Spinal cord (tissue), 10 donors: Measurements from ENCODE around the gene ELP4. TPM values are rescaled to one million over a fixed set of nuclear protein-coding genes. Genes with fewer than 3 reads are reported as not detected.

Source experiments
- DNase-seq, 6 donors: peaks; one replicate each; pipeline versions ENCODE4 v3.0.0 to v3.0.0-alpha.2; 2013 to 2015; ENCODE audit warnings: low spot score in 6 of 6, low read depth in 4 of 6
- H3K27ac ChIP-seq: one replicate; pipeline ENCODE4 v1.5.1; 2013; ENCODE audit warnings: low read depth, low read length, control low read depth
- H3K27me3 ChIP-seq: one replicate; pipeline ENCODE4 v1.6.1; 2013; ENCODE audit warnings: low read length; ENCODE audit not compliant: control insufficient read depth, insufficient read depth
- H3K36me3 ChIP-seq: one replicate; pipeline ENCODE4 v1.6.1; 2013; ENCODE audit warnings: low read length; ENCODE audit not compliant: control insufficient read depth, insufficient read depth
- H3K4me1 ChIP-seq: one replicate; pipeline ENCODE4 v1.6.1; 2013; ENCODE audit warnings: low read length; ENCODE audit not compliant: control insufficient read depth, insufficient read depth
- H3K4me3 ChIP-seq: one replicate; pipeline ENCODE4 v1.5.1; 2013; ENCODE audit warnings: low read depth, low read length, control low read depth
- H3K9me3 ChIP-seq: one replicate; pipeline ENCODE4 v1.6.1; 2013; ENCODE audit warnings: low read length; ENCODE audit not compliant: control insufficient read depth, insufficient read depth
- WGBS: methylation state at CpG from one replicate; pipeline ENCODE4 v1.1.5; 2013; ENCODE audit warnings: missing lambda C conversion rate; ENCODE audit not compliant: insufficient coverage; 5-methylcytosine and 5-hydroxymethylcytosine counted together
- polyA plus RNA-seq, 2 donors: library from polyadenylated mRNA; unstranded; fragments of 120-200 nt; gene quantifications; one replicate each; pipeline ENCODE4 v1.2.1, GENCODE V29; 2013; ENCODE audit not compliant: insufficient read length in 2 of 2
- total RNA-seq, 2 donors: library from RNA; depleted of rRNA in 1 of 2; stranded (reverse); fragments of 120-200 nt in 1 of 2; fragments of >200 nt in 1 of 2; gene quantifications; one replicate each; pipeline versions ENCODE4 v1.2.3 to v1.2.4, GENCODE V29; 2013 to 2014
- donor health status: healthy.

ELP4 gene
- total and polyA plus RNA-seq, 4 donors, result 24.8 to 57.7 (median 36.2) TPM

DNA sequence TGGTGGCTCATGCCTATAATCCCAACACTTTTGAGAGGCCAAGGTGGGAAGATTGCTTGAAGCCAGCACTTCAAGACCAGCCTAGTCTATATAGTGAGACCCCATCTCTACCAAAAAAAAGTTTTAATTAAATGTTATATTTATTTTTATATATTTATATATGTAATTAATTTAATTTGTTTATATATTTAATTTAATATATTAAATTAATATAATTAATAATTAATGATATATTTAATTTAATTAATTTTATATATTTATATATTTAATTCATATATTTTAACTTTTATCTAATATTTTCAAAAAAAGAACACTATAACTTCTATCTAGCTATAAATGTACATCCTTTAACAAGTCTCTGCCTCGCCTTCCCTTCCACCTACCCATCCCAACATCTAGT, 196.8 kb downstream of the ELP4 start:
- no peak overlapping the region for H3K4me3 ChIP-seq
- no peaks in the 10 kb centered on the region for H3K9me3 ChIP-seq
- no peak for DNase-seq
- H3K4me1 ChIP-seq, result no peaks in the 10 kb centered on the region
- H3K36me3 ChIP-seq, result no peaks in the 10 kb centered on the region
- H3K27me3 ChIP-seq, result no peaks in the 10 kb centered on the region
- no peak overlapping the region for H3K27ac ChIP-seq
- WGBS, result no CpG with 5 or more reads among the region's 1 CpG

GRCh38 chr11:31711137-31711536, 201.6 kb downstream of the ELP4 start:
- peak in 1 of 6 donors; percentile 19 for DNase-seq
- Histone ChIP-seq H3K4me3 (no peak overlapping the region), H3K4me1 (no peaks in the 10 kb centered on the region), H3K27ac (no peak overlapping the region), H3K36me3 (no peaks in the 10 kb centered on the region), H3K27me3 (no peaks in the 10 kb centered on the region), H3K9me3 (no peaks in the 10 kb centered on the region)
- WGBS, result no CpG with 5 or more reads among the region's 2 CpGs

- no peaks in the 10 kb centered on the region for H3K27me3 ChIP-seq
- no CpG with 5 or more reads among the region's 2 CpGs for WGBS
- no peaks in the 10 kb centered on the region for H3K4me1 ChIP-seq
- H3K36me3 ChIP-seq, result no peaks in the 10 kb centered on the region
- H3K9me3 ChIP-seq, result no peaks in the 10 kb centered on the region
- H3K4me3 ChIP-seq, result no peak overlapping the region
- DNase-seq, result peak in 2 of 6 donors; percentile 22 to 53
- no peak overlapping the region for H3K27ac ChIP-seq
Observed at GRCh38 chr11:31712851-31713250, 203.3 kb downstream of the ELP4 start.

DNA sequence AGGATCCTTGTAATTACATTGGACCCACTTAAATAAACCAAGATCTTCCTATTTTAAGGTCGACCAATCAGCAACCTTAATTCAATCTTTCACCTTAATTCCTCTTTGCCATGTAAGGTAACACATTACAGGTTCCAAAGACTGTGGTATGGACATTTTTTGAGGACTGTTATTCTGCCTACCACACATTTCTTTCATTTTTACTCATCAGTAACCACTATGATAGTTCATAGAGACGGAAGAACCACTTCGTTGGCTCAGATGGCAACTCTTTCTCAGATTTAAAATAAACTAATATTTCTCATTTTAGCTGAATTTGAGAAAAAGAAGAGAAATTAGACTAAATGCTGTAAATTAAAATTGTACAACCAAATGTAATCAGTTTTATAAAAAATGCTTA, 205.3 kb downstream of the ELP4 start:
- Histone ChIP-seq H3K4me3 (no peak overlapping the region), H3K4me1 (no peaks in the 10 kb centered on the region), H3K36me3 (no peaks in the 10 kb centered on the region), H3K27ac (no peak overlapping the region), H3K27me3 (no peaks in the 10 kb centered on the region), H3K9me3 (no peaks in the 10 kb centered on the region)
- WGBS, result no CpG with 5 or more reads among the region's 3 CpGs
- DNase-seq, result no peak

GRCh38 chr11:31720225-31720624, 210.7 kb downstream of the ELP4 start:
- H3K4me1 ChIP-seq, result no peaks in the 10 kb centered on the region
- WGBS, result no CpG with 5 or more reads among the region's 2 CpGs
- peaks cover 3% of the 10 kb centered on the region for H3K36me3 ChIP-seq
- peak overlapping the region; percentile 18 for H3K27ac ChIP-seq
- no peak overlapping the region for H3K4me3 ChIP-seq
- DNase-seq, result peak in 2 of 6 donors; percentile 15 to 62
- no peaks in the 10 kb centered on the region for H3K9me3 ChIP-seq
- no peaks in the 10 kb centered on the region for H3K27me3 ChIP-seq

GRCh38 chr11:31720671-31721365, 211.3 kb downstream of the ELP4 start:
- Histone ChIP-seq H3K9me3 (no peaks in the 10 kb centered on the region), H3K36me3 (peaks cover 3% of the 10 kb centered on the region), H3K4me3 (no peak overlapping the region), H3K4me1 (no peaks in the 10 kb centered on the region), H3K27ac (peak overlapping the region; percentile 18), H3K27me3 (no peaks in the 10 kb centered on the region)
- 64% methylated on average over 1 of the region's 3 CpGs for WGBS
- DNase-seq, result peak in 1 of 6 donors; percentile 91

- no peaks in the 10 kb centered on the region for H3K9me3 ChIP-seq
- no peaks in the 10 kb centered on the region for H3K4me1 ChIP-seq
- no peak overlapping the region for H3K27ac ChIP-seq
- H3K27me3 ChIP-seq, result no peaks in the 10 kb centered on the region
- DNase-seq, result no peak
- H3K36me3 ChIP-seq, result peaks cover 3% of the 10 kb centered on the region
- WGBS, result 100% methylated on average over 2 of the region's 3 CpGs
- H3K4me3 ChIP-seq, result no peak overlapping the region
Observed at GRCh38 chr11:31722754-31723153, 213.2 kb downstream of the ELP4 start.

- Histone ChIP-seq H3K9me3 (no peaks in the 10 kb centered on the region), H3K36me3 (peaks cover 3% of the 10 kb centered on the region), H3K4me3 (no peak overlapping the region), H3K4me1 (no peaks in the 10 kb centered on the region), H3K27me3 (no peaks in the 10 kb centered on the region), H3K27ac (no peak overlapping the region)
- DNase-seq, result no peak
Observed at GRCh38 chr11:31725176-31725575, 215.6 kb downstream of the ELP4 start.

- WGBS, result no CpG with 5 or more reads among the region's 1 CpG
- Histone ChIP-seq H3K27ac (no peak overlapping the region), H3K4me3 (no peak overlapping the region), H3K27me3 (no peaks in the 10 kb centered on the region), H3K36me3 (no peaks in the 10 kb centered on the region), H3K9me3 (peaks cover 3% of the 10 kb centered on the region), H3K4me1 (no peaks in the 10 kb centered on the region)
- no peak for DNase-seq
Observed at GRCh38 chr11:31728432-31728831, 218.9 kb downstream of the ELP4 start.

DNA sequence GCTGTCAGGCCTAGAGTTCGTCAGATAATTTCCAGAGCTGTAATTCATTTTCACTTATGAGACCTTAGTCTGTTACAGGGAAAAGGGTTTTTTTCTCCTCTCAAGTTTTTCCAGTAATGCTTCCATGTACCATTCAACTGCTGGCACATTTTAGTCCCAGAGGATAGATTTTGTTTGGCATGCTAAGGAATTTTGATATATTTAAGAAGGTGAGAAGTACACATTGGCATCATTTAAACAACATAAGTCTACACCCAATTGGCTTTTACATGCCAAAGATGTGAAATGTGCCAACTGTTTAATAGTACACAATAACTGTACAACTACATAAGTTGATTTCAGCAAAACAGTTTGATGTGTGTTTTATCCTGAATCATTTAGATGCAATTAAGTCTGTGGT, 230.6 kb downstream of the ELP4 start:
- Histone ChIP-seq H3K4me3 (no peak overlapping the region), H3K27me3 (no peaks in the 10 kb centered on the region)
- no CpG with 5 or more reads among the region's 1 CpG for WGBS

More for the DNA sequence above, 230.6 kb downstream of the ELP4 start:
- peak in 1 of 6 donors; percentile 71 for DNase-seq
- H3K27ac ChIP-seq, result no peak overlapping the region
- no peaks in the 10 kb centered on the region for H3K36me3 ChIP-seq
- H3K4me1 ChIP-seq, result no peaks in the 10 kb centered on the region
- H3K9me3 ChIP-seq, result peaks cover 3% of the 10 kb centered on the region
